HFF-Myc (cell line): ENCODE measurements around the gene TMEFF2.
A peak's percentile ranks its signal among the peaks of the same experiment; 100 is the strongest.

ENCODE experiments used
- DNase-seq: peaks from one replicate; pipeline ENCODE4 v3.0.0-alpha.2; 2011; ENCODE audit warnings: low read depth; ENCODE audit errors: extremely low read depth
- H3K4me3 ChIP-seq: replicated peaks from 2 replicates; pipeline ENCODE4 v1.5.1; 2011; ENCODE audit warnings: low read depth, mild to moderate bottlenecking, control low read depth, low read length
- TF ChIP-seq, protein P1 (sequence below): IDR thresholded peaks from 2 replicates; pipeline ENCODE4 v1.5.1; 2012; ENCODE audit warnings: mild to moderate bottlenecking, low read depth, low read length, control low read depth; ENCODE audit errors: missing control alignments

The TMEFF2 gene

DNA sequence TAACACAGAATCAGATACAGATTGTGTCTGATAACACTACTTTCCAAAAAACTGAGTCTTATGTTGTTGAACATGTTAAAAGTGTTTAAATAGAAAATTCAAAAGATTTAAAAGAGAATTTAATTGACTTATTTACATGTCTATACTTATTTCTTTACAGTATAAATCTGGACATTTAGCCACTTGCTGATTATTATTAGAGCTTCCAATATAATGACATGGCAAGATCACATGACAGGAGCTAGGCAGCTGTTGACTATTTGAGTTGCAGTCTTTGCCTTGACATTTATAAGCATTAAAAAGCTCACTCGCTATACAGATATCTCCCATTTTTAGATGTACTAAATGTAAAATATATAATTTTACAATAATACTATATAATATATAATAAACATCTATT lies 6.4 kb upstream of the TMEFF2 start:
- no peak for DNase-seq
- no peak overlapping the region for H3K4me3 ChIP-seq
- TF ChIP-seq, protein P1, sequence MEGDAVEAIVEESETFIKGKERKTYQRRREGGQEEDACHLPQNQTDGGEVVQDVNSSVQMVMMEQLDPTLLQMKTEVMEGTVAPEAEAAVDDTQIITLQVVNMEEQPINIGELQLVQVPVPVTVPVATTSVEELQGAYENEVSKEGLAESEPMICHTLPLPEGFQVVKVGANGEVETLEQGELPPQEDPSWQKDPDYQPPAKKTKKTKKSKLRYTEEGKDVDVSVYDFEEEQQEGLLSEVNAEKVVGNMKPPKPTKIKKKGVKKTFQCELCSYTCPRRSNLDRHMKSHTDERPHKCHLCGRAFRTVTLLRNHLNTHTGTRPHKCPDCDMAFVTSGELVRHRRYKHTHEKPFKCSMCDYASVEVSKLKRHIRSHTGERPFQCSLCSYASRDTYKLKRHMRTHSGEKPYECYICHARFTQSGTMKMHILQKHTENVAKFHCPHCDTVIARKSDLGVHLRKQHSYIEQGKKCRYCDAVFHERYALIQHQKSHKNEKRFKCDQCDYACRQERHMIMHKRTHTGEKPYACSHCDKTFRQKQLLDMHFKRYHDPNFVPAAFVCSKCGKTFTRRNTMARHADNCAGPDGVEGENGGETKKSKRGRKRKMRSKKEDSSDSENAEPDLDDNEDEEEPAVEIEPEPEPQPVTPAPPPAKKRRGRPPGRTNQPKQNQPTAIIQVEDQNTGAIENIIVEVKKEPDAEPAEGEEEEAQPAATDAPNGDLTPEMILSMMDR: no peak

DNA sequence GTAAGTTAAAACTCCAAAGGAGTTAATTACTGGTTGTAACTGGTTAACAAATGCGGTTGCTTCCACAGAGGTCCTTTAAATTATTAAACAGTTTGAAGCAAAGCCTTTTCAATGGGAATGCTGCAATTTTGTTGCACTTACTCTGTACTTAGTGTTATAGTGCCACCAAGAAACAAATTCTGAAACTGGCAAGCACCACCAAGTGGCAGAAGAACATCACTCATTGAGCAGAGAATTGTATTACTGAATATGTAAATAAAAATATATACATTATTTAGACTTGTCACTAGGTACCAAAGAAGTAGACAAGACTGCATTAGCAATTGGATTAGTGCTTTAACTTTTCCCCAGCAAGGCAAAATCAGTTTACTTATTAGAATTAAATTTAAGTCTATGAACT lies 2.6 kb upstream of the TMEFF2 start:
- H3K4me3 ChIP-seq: no peak overlapping the region
- TF ChIP-seq, protein P1: peak; percentile 9
- no peak for DNase-seq

DNA sequence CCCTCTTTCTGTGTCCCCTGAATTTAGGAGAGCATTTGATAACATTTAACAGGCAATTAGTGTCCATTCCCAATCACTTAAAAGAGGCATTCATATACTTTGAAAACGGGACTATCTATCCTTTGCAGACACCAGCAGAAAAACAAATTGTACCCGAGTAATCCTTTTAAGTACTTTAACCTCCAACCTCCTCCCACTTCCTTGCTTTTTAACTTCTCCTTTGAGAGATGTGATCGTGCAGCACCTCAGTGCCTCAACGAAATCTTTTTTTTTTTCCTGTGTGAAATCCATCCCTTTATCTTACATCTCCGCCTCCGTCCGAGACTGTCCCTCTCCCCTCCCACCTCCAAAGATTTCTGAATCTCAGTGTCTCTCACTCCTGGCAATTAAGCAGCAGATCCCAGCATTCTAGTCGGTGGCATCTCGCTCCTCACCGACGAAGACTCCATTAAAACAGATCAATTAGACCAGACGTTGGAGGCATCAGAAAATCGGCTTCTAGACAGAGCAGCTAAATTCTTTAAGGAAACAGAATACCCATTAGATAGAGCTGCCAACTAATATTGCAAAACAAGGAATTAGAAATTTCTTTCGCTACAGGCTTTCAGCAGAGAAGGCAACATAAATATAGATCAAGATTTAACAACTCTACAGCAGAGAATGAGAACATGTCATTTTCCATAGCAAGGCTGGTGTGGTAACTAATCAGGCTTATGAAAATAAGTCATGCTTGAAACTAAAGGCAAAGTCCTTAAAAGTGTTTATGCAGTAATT lies 1.9 kb upstream of the TMEFF2 start:
- no peak for DNase-seq
- TF ChIP-seq, protein P1: no peak
- no peak overlapping the region for H3K4me3 ChIP-seq

DNA sequence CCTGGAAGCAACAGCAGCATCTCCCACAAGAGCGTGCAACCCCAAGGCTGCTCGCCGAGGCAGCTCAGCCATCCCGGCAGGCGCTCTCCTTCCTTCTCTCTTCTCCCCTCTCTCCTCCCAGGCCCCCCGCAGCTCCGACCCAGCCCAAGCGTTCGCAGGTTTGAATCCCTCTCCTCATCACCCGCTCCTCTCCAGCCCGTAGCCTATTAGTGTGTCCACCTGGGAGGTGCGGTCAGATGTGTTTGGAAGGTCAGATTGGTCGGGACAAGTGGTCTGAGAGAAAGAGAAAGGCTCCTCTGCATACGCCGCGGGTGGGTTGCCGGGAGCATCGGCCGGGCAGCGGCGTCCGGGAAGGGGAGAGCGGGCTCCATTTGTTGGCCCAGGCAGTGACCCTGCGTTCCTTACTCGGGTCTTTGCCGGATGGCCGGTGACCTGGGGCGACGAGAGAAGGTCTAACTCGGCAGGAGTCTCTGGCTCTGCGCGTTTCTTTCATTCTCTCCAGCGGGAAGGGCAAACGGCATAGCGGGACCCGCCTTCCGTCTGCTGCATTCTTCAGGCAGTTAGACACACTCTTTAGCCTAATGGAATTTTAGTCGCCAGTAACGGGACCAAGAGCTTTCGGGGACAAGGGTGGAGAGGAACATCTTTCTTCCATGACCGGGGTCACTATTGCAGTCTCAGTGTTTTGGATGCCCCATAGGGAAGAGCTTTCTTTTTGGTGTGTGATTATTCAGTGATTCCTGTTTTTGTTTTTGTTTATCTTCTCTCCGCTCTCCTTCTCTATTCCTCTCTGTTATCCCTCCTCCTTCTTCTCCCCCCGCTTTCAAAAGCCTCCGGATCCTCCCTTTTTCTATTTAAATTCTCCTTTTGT lies 1.1 kb upstream of the TMEFF2 start:
- H3K4me3 ChIP-seq: peak overlapping the region; percentile 47
- TF ChIP-seq, protein P1: no peak
- no peak for DNase-seq

DNA sequence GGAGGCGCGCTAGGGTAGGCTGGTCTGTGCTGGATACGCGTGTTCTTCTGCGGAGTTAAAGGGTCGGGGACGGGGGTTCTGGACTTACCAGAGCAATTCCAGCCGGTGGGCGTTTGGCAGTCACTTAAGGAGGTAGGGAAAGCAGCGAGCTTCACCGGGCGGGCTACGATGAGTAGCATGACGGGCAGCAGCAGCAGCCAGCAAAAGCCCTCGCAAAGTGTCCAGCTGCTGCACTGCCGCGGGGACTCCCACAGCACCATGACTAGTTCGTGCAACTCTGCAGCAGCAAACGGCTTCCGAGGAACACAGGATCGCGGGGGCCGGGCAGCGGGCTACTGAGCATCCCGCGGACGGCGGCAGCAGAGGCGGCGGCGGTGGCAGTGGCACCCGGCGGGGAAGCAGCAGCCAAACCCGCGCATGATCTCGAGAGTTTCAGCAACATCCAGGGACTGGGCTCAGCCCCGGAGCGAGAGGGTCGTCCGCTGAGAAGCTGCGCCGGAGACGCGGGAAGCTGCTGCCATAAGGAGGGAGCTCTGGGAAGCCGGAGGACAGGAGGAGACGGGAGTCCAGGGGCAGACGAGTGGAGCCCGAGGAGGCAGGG lies 368 bp downstream of the TMEFF2 start:
- H3K4me3 ChIP-seq: peak overlapping the region; percentile 47
- TF ChIP-seq, protein P1: no peak
- DNase-seq: no peak

DNA sequence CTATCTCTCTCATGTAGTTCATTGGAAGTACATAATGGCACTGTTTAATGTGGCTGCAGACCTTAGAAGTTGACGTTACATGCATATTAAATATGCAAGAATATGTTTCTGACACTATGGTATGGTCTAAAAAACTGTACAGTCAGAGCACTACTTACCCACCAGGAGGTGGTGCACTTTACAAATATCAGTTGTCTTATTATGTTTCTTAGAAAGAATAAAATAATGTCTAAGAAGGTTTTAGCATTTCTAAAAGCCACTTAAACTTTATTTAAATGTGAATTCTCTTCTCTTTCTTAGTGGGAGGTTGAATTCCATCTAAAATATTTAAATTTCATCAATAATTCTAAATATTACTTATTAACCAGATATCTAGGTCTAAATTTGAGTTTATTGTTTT lies 4.3 kb downstream of the TMEFF2 start:
- DNase-seq: no peak
- H3K4me3 ChIP-seq: no peak overlapping the region
- TF ChIP-seq, protein P1: peak; percentile 25
